K562 (cell line): ENCODE data around the gene SLC13A4. TPM values are rescaled to one million over a fixed set of nuclear protein-coding genes. Genes with fewer than 3 reads are reported as not detected.

Experiments
- ATAC-seq: fragments of 200-7000 bp; cut with Tn5 transposase; 3 replicates; pipeline ENCODE4 v1.9.1; 2020; ENCODE audit warnings: moderate library complexity
- BruUV-seq: library from RNA; stranded (reverse); fragments of 400-500 nt; replicated peaks from 2 replicates; lab custom pipeline; 2021; lab: Mats Ljungman, UMichigan
- CTCF ChIA-PET: fragments of 300-600 bp; formaldehyde crosslinking; extraction: SDS; loops from one replicate; lab custom pipeline; 2021; ENCODE audit warnings: low intra/inter-chr PET ratio; lab: Yijun Ruan, JAX
- POLR2A ChIA-PET: fragments of 300-600, 350-650 bp; sonication (Branson Sonifier 250); formaldehyde crosslinking; extraction: SDS; loops from one replicate; lab custom pipeline; 2021; ENCODE audit warnings: antibody characterized with exemption, inconsistent platforms; lab: Yijun Ruan, JAX
- DNase-seq, 4 experiments: peaks; one replicate each; pipeline versions ENCODE4 v3.0.0 to v3.0.0-alpha.2; 2011 to 2018; ENCODE audit warnings: low spot score in 3 of 4, mixed read lengths in 3 of 4; ENCODE audit errors: extremely low read depth in 1 of 4
- FAIRE-seq: peaks from 2 replicates; lab custom pipeline; 2011; peaks lifted over from hg19 to GRCh38; lab: Jason Lieb, UNC
- H2AFZ ChIP-seq: 2 replicates; pipeline ENCODE4 v1.6.0; 2011; ENCODE audit warnings: low read depth, low read length, control low read depth, inconsistent platforms
- H3K27ac ChIP-seq: fragments of 200-600 bp; 3 replicates; pipeline ENCODE4 v1.8.0; 2011; ENCODE audit warnings: low read depth, mild to moderate bottlenecking, control low read depth, inconsistent platforms, low read length, moderate library complexity, mixed read lengths; ENCODE audit errors: extremely low read depth
- H3K27me3 ChIP-seq, 2 experiments: fragments of 300-600 bp in 1 of 2; 2 replicates in 1 of 2; 3 replicates in 1 of 2; pipeline versions ENCODE4 v1.6.0 to v1.8.0; 2011; ENCODE audit warnings: inconsistent platforms in 2 of 2, low read length in 2 of 2, mild to moderate bottlenecking in 1 of 2, mixed read lengths in 1 of 2, moderate library complexity in 1 of 2; ENCODE audit not compliant: control insufficient read depth in 2 of 2, insufficient read depth in 2 of 2
- H3K36me3 ChIP-seq: fragments of 300-600 bp; 3 replicates; pipeline ENCODE4 v1.8.0; 2011; ENCODE audit warnings: mild to moderate bottlenecking, low read length, inconsistent platforms; ENCODE audit not compliant: control insufficient read depth, insufficient read depth
- H3K4me1 ChIP-seq, 2 experiments: fragments of 200-600 bp in 1 of 2; replicated peaks in 1 of 2; 2 replicates in 1 of 2; 3 replicates in 1 of 2; pipeline versions ENCODE4 v1.5.1 to v1.8.0; 2011; ENCODE audit warnings: inconsistent platforms in 2 of 2, low read length in 2 of 2, mild to moderate bottlenecking in 1 of 2, mixed read lengths in 1 of 2, moderate library complexity in 1 of 2; ENCODE audit not compliant: control insufficient read depth in 2 of 2, insufficient read depth in 2 of 2
- H3K4me2 ChIP-seq: 2 replicates; pipeline ENCODE4 v1.6.1; 2011; ENCODE audit warnings: low read length, control low read depth, inconsistent platforms, mixed read lengths; ENCODE audit not compliant: insufficient read depth
- H3K4me3 ChIP-seq: fragments of 200-600 bp; sonication (generic), shearing (Covaris generic); 2 replicates; pipeline ENCODE4 v1.5.1; 2016; ENCODE audit warnings: control low read depth, inconsistent platforms
- H3K79me2 ChIP-seq: fragments of 200-600 bp; 3 replicates; pipeline ENCODE4 v1.8.0; 2011; ENCODE audit warnings: low read length, inconsistent platforms; ENCODE audit not compliant: control insufficient read depth, insufficient read depth
- H3K9ac ChIP-seq, 2 experiments: 2 replicates each; pipeline versions ENCODE4 v1.6.0 to v1.6.1; 2011; ENCODE audit warnings: low read depth in 2 of 2, low read length in 2 of 2, control low read depth in 1 of 2, inconsistent platforms in 1 of 2, mild to moderate bottlenecking in 1 of 2, mixed read lengths in 1 of 2; ENCODE audit not compliant: insufficient read depth in 1 of 2
- H3K9me1 ChIP-seq: one replicate; pipeline ENCODE4 v1.6.0; 2011; ENCODE audit warnings: inconsistent platforms, mild to moderate bottlenecking, low read length, moderate library complexity; ENCODE audit not compliant: control insufficient read depth, insufficient read depth
- H3K9me3 ChIP-seq: replicated peaks from 2 replicates; pipeline ENCODE4 v1.5.1; 2011; ENCODE audit warnings: low read depth, low read length, inconsistent platforms; ENCODE audit not compliant: control insufficient read depth, insufficient read depth
- H4K20me1 ChIP-seq: replicated peaks from 2 replicates; pipeline ENCODE4 v1.6.1; 2011; ENCODE audit warnings: low read length, inconsistent platforms, mixed read lengths; ENCODE audit not compliant: control insufficient read depth, insufficient read depth
- ARHGAP35 ChIP-seq: fragments of 450-650 bp; IDR thresholded peaks from 2 replicates; pipeline ENCODE4 v1.6.1; 2018; ENCODE audit not compliant: partially characterized antibody
- FOXK1 ChIP-seq: sonication (generic); formaldehyde crosslinking; IDR thresholded peaks from 2 replicates; pipeline ENCODE4 v1.8.0; 2022; ENCODE audit warnings: missing genetic modification reagents, mild to moderate bottlenecking, borderline replicate concordance
- MYNN ChIP-seq, 2 experiments: sonication (generic); formaldehyde crosslinking in 1 of 2; IDR thresholded peaks; 2 replicates each; pipeline versions ENCODE4 v1.5.0 to v1.6.1; 2016 to 2020; ENCODE audit warnings: antibody characterized with exemption in 1 of 2, missing genetic modification reagents in 1 of 2
- NFIX ChIP-seq: fragments of 250-450 bp; sonication (Bioruptor Pico); IDR thresholded peaks from 2 replicates; pipeline ENCODE4 v1.4.0; 2020; ENCODE audit warnings: low read depth, mild to moderate bottlenecking, moderate library complexity
- SMARCC2 ChIP-seq: fragments of 450-650 bp; IDR thresholded peaks from 2 replicates; pipeline ENCODE4 v1.6.1; 2017; ENCODE audit warnings: antibody characterized with exemption, moderate library complexity, mild to moderate bottlenecking, low read depth
- STAT5A ChIP-seq: IDR thresholded peaks from 2 replicates; pipeline ENCODE4 v1.6.1; 2012; ENCODE audit warnings: low read length, inconsistent platforms, borderline replicate concordance
- WHSC1 ChIP-seq: IDR thresholded peaks from one replicate; pipeline ENCODE4 v1.6.1; 2012; ENCODE audit warnings: low read length, control low read depth, inconsistent platforms
- ZNF57 ChIP-seq: fragments of 450-650 bp; formaldehyde crosslinking; IDR thresholded peaks from 2 replicates; pipeline ENCODE4 v1.4.0; 2020; ENCODE audit warnings: mild to moderate bottlenecking, moderate library complexity
- WGBS: fragments of 100-300 bp; shearing (Covaris generic); methylation state at CpG from one replicate; pipeline ENCODE4 v1.1.6; 2016; ENCODE audit warnings: low coverage, mixed read lengths; ENCODE audit not compliant: insufficient coverage; ENCODE audit errors: missing lambda C conversion rate; 5-methylcytosine and 5-hydroxymethylcytosine counted together
- in situ Hi-C: fragments of 300-500 bp; cut with MboI; formaldehyde crosslinking; loops from 4 replicates; pipeline ENCODE4 v1.15.0; 2018; ENCODE audit warnings: inconsistent platforms, mixed read lengths
- intact Hi-C: fragments of 100-400 bp; cut with micrococcal nuclease; formaldehyde crosslinking; loops from 2 replicates; pipeline ENCODE4 v1.14.2; 2022
- polyA plus RNA-seq, 8 experiments: library from polyadenylated mRNA; depleted of rRNA in 4 of 8; stranded (reverse) in 5 of 8; unstranded in 3 of 8; fragments of >200 nt; fragmentation: Nextera tagmentation in 2 of 8; fragmentation: Illumina TruSeq in 1 of 8; extraction: Ambion mirVana in 2 of 8; extraction: Trizol in 1 of 8; gene quantifications; 2 replicates each; pipeline versions ENCODE4 v1.2.1 to v1.2.3, GENCODE V29; 2011 to 2014; ENCODE audit warnings: inconsistent platforms in 1 of 8, missing spikeins in 1 of 8
- total RNA-seq, 7 experiments: library from RNA; depleted of rRNA in 6 of 7; stranded (reverse); fragments of >200 nt in 6 of 7; fragmentation: Illumina TruSeq in 2 of 7; extraction: Trizol in 2 of 7; gene quantifications; 2 replicates each; pipeline versions ENCODE4 v1.2.1 to v1.2.3, GENCODE V29; 2011 to 2021; ENCODE audit warnings: low replicate concordance in 1 of 7
- TF ChIP-seq, protein P1 (sequence below): fragments of 450-650 bp; IDR thresholded peaks from 2 replicates; pipeline ENCODE4 v1.6.1; 2017; ENCODE audit warnings: antibody characterized with exemption, mild to moderate bottlenecking
- TF ChIP-seq, protein P2 (sequence below), 2 experiments: fragments of 450-650 bp in 1 of 2; IDR thresholded peaks; 2 replicates each; pipeline ENCODE4 v1.6.1; 2011 to 2017; ENCODE audit warnings: low read depth in 2 of 2, antibody characterized with exemption in 1 of 2, borderline replicate concordance in 1 of 2, low read length in 1 of 2, mild to moderate bottlenecking in 1 of 2, mixed read lengths in 1 of 2; ENCODE audit not compliant: control insufficient read depth in 1 of 2

Gene SLC13A4
- total and polyA plus RNA-seq, 9 of the 15 experiments (the other 6 are each of a cell fraction or from before 2014, with no cell fraction given), result 0.11 to 1.0 (median 0.36) TPM

DNA sequence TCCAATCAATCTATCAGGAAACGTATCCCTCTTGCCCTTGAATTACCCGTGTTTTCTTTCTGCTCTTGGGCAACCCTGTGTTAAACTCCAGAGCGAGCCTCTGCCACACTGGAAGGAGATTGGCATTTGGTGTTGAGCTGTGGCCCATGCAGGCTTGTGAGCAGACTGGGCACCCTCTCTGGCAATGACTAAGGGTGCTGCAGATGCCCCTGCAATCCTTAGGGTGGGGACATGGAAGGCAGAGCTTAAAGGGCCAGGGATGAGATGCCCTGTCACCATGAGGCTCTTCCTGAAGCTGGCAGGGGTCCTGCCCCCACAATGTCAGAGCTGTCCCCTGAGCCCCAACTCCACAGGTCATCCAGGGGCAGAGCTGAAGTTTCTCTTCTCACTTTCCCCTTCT is 40.1 kb upstream of the SLC13A4 start (continued):
- TF ChIP-seq MYNN (IDR thresholded peaks at IDR 0.05), result no peak
- no peak for TF ChIP-seq MYNN (CRISPR knock-in tag; IDR thresholded peaks at IDR 0.05)
- TF ChIP-seq, protein P1, sequence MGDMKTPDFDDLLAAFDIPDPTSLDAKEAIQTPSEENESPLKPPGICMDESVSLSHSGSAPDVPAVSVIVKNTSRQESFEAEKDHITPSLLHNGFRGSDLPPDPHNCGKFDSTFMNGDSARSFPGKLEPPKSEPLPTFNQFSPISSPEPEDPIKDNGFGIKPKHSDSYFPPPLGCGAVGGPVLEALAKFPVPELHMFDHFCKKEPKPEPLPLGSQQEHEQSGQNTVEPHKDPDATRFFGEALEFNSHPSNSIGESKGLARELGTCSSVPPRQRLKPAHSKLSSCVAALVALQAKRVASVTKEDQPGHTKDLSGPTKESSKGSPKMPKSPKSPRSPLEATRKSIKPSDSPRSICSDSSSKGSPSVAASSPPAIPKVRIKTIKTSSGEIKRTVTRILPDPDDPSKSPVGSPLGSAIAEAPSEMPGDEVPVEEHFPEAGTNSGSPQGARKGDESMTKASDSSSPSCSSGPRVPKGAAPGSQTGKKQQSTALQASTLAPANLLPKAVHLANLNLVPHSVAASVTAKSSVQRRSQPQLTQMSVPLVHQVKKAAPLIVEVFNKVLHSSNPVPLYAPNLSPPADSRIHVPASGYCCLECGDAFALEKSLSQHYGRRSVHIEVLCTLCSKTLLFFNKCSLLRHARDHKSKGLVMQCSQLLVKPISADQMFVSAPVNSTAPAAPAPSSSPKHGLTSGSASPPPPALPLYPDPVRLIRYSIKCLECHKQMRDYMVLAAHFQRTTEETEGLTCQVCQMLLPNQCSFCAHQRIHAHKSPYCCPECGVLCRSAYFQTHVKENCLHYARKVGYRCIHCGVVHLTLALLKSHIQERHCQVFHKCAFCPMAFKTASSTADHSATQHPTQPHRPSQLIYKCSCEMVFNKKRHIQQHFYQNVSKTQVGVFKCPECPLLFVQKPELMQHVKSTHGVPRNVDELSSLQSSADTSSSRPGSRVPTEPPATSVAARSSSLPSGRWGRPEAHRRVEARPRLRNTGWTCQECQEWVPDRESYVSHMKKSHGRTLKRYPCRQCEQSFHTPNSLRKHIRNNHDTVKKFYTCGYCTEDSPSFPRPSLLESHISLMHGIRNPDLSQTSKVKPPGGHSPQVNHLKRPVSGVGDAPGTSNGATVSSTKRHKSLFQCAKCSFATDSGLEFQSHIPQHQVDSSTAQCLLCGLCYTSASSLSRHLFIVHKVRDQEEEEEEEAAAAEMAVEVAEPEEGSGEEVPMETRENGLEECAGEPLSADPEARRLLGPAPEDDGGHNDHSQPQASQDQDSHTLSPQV, result no peak
- no peak for TF ChIP-seq SMARCC2

DNA sequence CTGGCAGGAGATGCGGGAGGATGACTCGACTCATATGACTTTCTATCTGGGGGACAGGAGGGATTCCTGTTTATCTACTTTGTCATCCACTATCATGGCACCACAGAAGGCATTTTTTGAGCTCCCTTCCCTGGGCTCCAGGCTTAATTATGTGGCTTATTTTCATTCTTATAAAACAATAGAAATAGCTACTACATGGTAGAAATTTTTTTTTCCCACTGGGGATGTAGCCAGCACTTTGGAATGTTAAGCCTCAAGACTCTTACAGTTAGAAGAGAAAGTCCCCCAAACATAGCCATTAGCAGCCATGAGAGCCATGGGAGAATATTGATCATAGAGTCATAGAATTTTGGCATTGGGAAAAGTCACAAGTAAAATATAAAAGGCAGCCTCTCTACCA is 35.3 kb upstream of the SLC13A4 start:
- 0% methylated on average over 2 of the region's 2 CpGs for WGBS
- TF ChIP-seq NFIX (CRISPR knock-in tag) (no peak), WHSC1 (no peak), ARHGAP35 (no peak), ZNF57 (CRISPR knock-in tag) (no peak), FOXK1 (CRISPR knock-in tag) (no peak), STAT5A (no peak)
- TF ChIP-seq, protein P2, sequence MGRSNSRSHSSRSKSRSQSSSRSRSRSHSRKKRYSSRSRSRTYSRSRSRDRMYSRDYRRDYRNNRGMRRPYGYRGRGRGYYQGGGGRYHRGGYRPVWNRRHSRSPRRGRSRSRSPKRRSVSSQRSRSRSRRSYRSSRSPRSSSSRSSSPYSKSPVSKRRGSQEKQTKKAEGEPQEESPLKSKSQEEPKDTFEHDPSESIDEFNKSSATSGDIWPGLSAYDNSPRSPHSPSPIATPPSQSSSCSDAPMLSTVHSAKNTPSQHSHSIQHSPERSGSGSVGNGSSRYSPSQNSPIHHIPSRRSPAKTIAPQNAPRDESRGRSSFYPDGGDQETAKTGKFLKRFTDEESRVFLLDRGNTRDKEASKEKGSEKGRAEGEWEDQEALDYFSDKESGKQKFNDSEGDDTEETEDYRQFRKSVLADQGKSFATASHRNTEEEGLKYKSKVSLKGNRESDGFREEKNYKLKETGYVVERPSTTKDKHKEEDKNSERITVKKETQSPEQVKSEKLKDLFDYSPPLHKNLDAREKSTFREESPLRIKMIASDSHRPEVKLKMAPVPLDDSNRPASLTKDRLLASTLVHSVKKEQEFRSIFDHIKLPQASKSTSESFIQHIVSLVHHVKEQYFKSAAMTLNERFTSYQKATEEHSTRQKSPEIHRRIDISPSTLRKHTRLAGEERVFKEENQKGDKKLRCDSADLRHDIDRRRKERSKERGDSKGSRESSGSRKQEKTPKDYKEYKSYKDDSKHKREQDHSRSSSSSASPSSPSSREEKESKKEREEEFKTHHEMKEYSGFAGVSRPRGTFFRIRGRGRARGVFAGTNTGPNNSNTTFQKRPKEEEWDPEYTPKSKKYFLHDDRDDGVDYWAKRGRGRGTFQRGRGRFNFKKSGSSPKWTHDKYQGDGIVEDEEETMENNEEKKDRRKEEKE (IDR thresholded peaks at IDR 0.05; ENCODE audit: borderline replicate concordance in 1 of 2, control insufficient read depth in 1 of 2, low read depth in 2 of 2, low read length in 1 of 2), result no peak
- FAIRE-seq, result no peak

More for the DNA sequence above, 35.3 kb upstream of the SLC13A4 start:
- intact Hi-C loops (no loop called here), in situ Hi-C loops (no loop called here)
- H3K9me1 ChIP-seq, result no peaks in the 10 kb centered on the region
- POLR2A ChIA-PET, result interaction anchor here (0.6 kb wide), 1 partner anchor 11 kb away, joined by 3 read pairs; no protein-coding TSS in a partner anchor
- H3K4me2 ChIP-seq, result no peak overlapping the region
- H2AFZ ChIP-seq, result no peak overlapping the region
- no peak overlapping the region for H3K4me3 ChIP-seq
- no TSS peak for BruUV-seq
- ATAC-seq (no peak), DNase-seq (no peak)
- no peaks in the 10 kb centered on the region for H3K79me2 ChIP-seq
- H3K36me3 ChIP-seq, result no peaks in the 10 kb centered on the region
- no peaks in the 10 kb centered on the region for H3K9me3 ChIP-seq
- no peak overlapping the region for H3K9ac ChIP-seq
- H3K27ac ChIP-seq, result no peak overlapping the region
- H3K27me3 ChIP-seq, result peaks cover 36 to 43% of the 10 kb centered on the region in 2 experiments; a peak in 4 of 5 replicates
- CTCF ChIA-PET, result no interaction called here
- no peaks in the 10 kb centered on the region for H4K20me1 ChIP-seq
- H3K4me1 ChIP-seq, result no peaks in the 10 kb centered on the region; a peak in 1 of 5 replicates
